Stimulated activated CD4-positive, alpha-beta T cell treated with anti-CD3 and anti-CD28 coated beads, Interleukin-1b, Interleukin-23, amount 100 ng/mL, for 24 hours (primary cell): ENCODE data around the gene JAGN1.
"Not testable (repeated sequence)": the region's sequence is repeated elsewhere in the genome, so short reads cannot be mapped to it uniquely, and the experiment has no call there.

ENCODE experiments used
- DNase-seq, 4 experiments: peaks; one replicate each; pipeline ENCODE4 v3.0.0-alpha.2; 2020; ENCODE audit warnings: low read depth in 4 of 4, low spot score in 1 of 4

JAGN1 gene

DNA sequence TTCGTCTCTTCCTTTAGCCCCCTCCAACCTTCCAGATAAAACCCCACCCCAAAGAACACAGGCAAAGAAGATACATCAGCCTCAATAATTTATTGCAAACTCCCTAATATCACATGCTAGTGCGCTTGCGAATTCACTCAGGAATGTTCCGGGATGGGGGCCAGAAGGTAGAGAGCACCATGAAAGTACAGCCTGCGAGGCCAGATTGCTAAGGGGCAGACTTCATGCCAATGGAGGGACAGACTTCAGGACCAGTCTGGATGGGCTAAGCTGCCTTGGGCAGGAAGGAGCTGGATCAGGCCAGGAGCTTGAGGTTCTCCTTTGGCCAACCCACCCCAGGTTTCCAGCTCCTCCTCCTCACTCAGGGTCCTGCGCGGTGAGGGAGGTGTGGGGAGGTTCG lies 23.8 kb upstream of the JAGN1 start:
- DNase-seq = no peak

DNA sequence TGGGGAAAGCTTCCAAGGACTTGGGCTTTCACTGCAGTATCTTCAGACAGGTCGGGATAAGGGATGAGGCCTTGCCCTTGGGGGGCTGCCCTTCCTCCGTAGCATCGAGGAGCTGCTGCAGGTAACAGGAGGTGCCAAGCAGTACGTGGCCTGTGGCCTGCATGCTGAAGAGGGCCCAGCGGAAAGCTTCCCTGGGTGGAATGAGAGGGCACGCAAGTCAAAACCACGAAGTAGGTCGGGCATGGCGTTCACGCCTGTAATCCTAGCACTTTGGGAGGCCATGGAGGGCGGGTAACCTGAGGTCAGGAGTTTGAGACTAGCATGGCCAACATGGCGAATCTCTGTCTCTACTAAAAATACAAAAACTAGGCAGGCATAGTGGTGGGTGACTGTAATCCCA lies 23.3 kb upstream of the JAGN1 start:
- no peak for DNase-seq

DNA sequence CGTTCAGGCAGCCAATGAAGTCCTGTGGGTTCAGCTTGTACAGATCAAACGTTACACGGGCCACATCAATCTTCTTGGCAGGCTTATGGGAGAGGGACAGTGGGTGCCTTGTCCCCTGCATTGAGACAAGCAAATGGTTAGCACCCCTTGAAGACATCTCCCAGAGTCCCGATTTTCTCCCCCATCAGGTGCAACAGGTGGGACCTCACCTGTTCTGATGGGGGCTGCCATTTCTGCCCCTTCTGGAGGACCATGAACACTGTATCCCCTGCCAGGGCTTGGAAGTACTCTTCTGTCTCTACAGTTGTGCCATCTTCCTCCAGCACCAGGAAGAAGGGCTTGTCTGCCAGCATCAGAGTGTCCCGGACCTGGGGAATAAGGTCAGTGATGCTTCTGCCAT lies 20.5 kb upstream of the JAGN1 start:
- no peak for DNase-seq

DNA sequence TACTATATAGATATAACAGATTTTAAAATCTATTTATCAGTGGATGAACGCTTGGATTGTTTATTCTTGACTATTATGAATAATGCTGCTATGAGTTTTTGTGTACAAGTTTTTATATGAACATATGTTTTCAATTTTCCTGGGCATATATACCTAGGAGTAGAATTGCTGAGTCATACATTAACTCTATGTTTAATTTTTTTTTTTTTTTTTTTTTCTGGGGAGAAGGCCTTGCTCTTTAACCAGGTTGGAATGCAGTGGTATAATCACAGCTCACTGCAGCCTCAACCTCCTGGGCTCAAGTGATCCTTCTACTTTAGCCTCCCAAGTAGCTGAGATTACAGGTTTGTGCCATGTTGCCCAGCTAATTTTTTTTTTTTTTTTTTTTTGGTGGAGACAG lies 19.4 kb upstream of the JAGN1 start:
- DNase-seq = no peak

DNA sequence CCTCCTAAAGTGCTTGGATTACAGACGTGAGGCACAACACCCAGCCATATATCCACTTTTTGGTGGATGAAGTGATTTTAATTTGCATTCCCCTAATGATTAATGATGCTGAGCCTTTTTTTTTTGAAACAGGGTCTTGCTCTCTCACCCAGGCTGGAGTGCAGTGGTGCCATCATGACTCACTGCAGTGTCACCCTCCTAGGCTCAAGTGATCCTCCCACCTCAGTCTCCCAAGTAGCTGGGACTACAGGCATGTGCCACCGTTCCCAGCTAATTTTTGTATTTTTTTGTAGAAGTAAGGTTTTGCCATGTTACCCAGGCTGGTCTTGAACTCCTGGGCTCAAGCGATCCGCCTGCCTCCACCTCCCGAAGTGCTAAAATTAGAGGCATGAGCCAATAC lies 18.3 kb upstream of the JAGN1 start:
- DNase-seq = not testable (repeated sequence)

DNA sequence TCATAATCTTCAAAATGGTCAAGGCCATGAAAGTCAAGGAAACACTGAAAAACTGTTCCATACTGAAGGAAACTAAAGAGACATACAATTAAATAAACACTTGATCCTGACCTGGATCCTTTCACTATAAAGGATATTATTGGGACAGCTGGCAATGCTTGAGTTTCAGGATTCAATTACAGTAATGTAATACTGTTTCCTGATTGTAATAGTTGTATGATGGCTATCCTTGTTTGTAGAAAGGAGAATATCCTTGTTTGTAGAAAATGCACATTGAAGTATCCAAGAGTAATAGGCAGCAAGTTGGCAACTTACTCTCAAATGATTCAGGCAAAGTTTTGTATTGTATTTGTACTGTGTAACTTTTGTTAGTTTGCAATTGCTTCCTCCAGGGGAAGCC lies 15.0 kb upstream of the JAGN1 start:
- DNase-seq = no peak

DNA sequence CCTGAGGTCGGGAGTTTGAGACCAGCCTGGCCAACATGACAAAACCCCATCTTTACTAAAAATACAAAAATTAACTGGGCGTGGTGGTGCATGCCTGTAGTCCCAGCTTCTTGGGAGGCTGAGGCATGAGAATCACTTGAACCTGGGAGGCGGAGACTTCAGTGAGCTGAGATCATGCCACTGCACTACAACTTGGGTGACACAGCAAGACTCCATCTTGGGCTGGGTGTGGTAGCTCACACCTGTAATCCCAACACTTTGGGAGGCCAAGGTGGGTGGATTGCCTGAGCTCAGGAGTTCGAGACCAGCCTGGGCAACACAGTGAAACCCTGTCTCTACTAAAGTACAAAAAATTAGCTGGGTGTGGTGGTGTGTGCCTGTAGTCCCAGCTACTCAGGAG lies 14.2 kb upstream of the JAGN1 start:
- DNase-seq = not testable (repeated sequence)

DNA sequence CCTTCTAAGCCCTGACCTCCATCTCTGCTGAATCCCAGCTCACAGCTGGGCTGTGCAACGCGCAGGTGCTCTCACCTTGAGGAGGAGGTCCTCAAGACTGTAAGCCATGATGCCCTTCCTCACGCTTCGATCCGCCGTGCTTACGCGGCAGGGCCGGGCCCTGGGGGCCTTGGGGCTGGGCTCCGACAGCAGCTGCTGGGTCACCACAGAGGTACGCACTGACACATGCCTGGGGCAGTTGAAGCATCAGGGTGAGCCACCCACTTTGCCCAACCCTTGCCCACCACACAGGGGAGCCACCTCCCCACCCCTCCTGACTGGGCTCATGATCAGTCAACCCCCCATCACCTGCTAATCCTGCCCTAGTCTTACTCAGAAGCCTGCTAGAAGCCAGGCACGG lies 13.4 kb upstream of the JAGN1 start:
- no peak for DNase-seq

DNA sequence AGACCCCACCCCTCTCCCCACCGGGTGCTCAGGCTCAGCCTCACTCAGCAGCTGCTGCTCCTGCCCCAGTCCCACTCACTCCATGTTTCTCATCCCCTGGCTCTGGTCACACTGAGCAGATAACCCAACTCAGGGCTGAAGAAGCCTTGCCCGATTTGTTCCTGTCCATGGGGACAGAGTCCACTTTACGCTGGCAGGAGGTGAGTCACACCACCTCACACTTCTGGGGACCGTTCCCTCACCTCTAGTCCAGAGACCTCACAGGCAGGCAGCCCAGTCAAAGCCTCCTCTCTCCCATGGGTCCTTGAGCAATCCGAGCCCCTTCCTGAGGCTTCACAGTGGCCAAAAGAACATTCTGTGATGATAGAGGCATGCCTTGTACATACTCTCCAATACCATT lies 11.7 kb upstream of the JAGN1 start:
- DNase-seq = no peak

DNA sequence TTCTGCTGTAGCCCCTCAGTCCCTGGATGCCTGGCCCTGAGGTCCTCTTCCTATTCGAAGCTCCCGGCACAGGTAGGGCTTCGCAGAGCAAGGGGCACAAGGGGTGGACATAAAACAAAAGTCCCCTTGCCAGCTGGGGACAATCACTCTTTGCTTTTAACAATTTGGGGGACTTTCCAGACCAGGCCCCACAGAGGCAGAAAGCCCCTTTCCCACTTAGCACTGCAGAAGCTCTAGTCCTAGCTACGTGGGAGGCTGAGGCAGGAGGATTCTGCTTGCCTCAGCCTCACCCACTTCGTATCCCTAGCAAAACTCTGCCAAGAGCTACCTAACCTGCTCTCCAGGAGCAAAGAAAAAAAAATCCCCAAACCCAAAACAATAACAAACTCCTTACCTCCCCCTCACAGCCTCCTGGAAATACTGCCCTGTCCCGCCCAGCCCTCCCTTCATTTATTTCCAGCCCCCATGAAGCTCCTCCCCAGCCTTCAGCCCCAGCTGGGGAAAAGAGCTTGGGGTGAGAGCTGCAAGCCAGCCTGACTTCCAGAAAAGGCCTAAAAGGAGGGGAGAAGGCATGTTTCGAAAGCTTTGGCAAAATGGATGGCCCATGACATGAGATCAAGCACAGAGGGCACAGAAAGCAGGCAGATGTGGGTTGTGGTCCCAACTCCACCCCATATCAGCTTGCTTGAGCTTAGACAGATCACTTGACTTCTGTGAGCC lies 10.4 kb upstream of the JAGN1 start, which contains the start of gene CIDEC:
TSS of gene CIDEC (minus strand) at position 424 of the 720 bp plus-strand sequence. CDS start 1,767 bp downstream, outside the sequence.
- DNase-seq = no peak

DNA sequence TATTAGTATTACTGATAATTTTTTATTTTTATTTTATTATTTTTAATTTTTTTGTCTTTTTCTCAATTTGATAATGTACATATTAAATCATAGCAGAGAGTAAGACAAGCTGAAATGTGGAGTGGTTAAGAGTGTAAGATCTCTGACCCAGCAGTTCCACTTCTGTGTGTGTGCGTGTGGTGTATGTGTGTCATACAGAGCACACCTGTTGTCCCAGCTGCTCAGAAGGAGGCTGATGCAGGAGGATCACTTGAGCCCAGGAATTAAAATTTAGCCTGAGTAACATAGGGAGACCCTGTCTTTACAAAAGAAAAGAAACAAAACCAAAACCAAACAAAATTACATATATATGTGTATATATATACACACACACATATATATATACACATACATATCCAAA lies 9.0 kb upstream of the JAGN1 start:
- no peak for DNase-seq

DNA sequence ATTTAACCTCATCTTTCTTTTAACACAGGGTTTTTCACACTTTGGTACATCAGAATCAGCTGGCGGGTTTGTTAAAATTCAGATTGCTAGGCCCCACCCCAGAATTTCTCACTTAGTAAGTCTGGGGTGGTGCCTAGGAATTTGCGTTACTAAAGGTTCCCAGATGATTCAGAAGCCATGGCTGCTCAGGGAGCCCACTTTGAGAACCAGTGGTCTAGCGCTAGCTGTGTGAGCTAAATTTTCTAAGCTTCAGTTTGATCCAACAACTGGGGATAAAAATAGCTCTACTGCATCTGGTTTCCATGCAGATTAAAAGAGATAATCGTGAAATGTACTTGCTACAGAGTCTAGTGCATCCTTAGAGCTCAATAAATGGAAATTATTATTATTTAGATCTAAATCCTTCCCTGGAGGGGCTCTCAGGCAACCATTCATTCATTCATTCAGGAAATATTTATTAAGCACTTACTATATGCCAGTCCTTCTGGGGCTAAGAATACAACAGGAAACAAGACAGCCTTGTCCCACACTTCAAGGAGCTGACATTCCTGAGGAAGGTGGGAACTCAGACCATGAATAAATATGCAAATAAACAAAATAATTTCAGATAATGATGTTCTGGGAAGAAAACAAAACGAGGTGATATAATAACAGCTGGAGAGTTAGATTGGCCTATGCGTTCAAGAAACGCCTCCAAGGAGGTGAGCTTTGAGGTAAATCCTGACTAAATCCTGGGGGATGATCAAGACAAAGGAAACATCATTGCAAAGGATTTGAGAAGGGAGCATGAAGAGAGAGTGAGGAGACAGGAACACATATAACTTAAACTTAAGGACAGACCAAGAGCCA lies 6.5 kb upstream of the JAGN1 start:
- DNase-seq = no peak

DNA sequence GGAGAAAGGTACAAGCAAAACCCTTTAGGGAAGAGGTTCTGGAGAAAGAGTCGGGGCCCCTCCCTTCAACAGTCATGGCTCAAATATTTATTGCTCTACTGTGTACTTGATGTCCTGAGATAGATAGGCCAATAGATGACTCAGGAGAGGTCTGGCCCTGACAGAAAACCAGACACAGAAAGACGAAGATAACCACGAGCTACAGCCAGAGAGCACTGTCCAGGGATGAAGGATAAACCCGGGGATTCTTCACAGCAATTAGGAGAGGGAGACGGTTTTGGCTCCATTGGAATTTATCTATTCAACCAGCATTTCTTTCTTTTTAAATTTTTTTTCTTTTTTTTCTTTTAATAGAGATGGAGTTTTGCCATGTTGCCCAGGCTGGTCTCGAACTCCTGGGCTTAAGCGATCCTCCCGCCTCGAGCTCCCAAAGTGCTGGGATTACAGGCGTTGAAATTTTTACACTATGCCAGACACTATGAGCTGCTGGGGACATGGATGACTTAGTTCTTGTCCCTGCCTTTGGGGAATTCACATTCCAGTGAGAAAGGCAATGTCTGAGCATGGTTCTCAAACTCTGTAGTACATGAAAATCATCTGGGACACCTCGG lies 5.8 kb upstream of the JAGN1 start:
- DNase-seq = no peak

DNA sequence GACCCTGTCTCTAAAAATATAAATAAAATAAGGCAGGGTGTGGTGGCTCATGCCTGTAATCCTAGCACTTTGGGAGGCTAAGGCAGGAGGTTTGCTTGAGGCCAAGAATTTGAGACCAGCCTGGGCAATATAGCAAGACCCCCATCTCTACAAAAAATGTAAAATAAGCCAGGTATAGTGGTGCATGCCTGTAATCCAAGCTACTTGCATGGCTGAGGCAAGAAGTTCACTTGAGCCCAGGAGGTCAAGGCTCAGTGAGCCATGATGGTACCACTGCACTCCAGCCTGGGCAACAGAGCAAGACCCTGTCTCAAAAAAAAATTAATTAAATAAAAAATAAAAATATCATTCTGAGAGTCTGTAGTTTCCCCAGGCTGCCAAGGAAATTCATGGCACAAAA lies 4.1 kb upstream of the JAGN1 start:
- DNase-seq = no peak

DNA sequence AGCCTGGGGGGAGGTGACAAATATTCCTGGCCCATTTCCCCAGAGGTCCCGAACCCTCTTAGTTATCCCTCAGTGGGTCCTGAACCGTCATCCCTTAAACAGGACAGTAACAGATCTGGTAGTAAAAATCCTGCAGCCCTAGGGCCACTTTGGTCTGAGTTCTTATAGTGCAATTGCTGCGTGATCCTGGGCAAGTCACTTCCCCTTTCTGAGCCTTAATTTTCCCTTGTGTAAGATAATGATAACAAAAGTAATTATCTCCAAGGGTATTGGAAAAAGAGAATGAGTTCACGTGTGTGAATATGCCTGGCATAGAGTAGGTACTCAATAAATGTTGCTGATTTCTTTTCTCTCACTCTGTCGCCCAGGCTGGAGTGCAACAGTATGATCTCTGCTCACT lies 2.9 kb upstream of the JAGN1 start:
- DNase-seq = no peak

DNA sequence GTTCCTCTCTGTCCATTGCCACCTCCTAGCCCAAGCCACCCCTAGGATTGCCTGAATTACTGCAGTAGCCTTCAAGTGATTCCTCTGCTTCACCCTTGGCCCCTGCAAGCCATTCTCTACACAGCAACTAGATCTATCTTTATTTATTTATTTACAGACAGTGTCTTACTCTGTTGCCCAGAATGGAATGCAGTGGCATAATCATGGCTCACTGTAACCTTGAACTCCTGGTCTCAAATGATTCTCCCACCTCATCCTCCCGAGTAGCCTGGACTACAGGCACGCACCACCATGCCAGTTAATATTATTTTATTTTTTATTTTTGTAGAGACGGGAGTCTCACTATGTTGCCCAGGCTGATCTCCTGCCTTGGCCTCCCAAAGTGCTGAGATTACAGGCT lies 1.9 kb upstream of the JAGN1 start:
- DNase-seq = no peak

DNA sequence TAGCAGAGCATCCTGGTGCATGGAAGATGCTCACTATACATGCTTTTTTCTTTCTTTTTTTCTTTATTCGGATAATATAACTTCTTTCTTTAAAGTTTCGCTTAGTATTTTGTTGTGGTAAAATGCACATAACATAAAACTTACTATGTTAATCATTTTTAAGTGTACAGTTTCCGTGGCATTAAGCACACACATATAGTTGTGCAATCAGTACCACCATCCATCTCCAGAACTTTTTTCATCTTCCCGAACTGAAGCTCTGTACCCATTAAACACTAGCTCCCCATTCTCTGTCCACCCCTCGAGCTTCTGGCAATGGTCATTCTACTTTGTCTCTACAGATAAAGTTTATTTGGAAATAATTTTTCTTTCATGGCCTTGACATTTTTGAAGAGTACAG lies 1.0 kb upstream of the JAGN1 start:
- no peak for DNase-seq

DNA sequence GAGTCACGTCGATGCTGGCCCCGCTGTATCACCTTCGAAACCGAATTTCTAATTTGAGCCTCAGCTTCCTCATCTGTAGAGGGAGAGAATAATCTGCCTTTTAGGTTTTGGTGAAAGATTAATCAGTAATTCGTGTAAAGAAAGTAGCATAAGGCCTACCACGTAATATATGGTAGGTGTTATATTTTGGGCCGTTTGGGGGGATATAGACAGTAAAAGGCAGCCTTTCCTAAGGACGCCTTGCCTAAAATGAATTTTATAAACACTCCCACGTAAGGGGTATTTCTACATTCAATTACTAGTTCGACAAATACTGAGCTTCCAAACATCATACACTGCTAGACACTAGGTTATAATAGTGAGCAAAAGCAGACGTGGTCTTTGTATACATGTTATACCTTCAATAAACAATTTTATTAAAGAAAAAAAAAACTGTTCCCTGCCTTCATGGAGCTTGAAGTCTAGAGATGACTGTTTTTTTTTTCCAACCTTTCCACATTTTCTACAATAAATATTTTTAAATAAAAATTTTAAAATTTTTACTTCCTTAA lies 737 bp downstream of the JAGN1 start:
- DNase-seq = no peak

DNA sequence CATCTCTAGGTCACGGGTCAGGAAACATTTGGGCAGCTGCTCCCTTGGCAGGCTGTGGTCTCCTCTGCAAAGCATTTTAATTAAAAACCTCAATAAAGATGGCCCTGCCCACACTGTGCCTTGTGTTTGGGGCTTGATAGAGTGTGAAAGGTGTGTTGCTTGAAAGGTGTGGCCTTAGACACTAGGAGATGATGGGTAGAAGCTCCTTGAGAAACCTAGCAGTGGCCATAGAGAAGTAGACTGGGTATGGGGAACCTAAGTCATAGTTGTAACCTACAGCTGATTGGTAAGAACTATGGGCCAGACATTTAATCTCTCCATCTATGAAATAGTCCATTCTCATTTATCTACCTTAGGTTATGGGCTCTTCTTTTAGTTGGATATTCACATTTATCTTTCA lies 3.3 kb downstream of the JAGN1 start:
- DNase-seq = no peak

DNA sequence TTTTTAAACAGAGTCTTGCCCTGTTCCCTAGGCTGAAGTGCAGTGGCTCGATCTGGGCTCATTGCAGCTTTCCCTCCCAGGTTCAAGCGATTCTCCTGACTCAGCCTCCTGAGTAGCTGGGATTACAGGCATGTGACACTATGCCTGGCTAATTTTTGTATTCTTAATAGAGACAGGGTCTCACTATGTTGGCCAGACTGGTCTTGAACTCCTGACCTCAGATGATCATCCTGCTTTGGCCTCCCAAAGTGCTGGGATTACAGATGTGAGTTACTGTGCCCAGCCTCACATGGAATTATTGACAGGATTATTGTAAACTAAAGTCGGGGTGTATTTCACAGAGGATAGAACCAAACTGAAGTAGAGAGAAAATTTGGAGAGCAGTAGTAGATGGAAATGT lies 5.3 kb downstream of the JAGN1 start:
- not testable (repeated sequence) for DNase-seq

DNA sequence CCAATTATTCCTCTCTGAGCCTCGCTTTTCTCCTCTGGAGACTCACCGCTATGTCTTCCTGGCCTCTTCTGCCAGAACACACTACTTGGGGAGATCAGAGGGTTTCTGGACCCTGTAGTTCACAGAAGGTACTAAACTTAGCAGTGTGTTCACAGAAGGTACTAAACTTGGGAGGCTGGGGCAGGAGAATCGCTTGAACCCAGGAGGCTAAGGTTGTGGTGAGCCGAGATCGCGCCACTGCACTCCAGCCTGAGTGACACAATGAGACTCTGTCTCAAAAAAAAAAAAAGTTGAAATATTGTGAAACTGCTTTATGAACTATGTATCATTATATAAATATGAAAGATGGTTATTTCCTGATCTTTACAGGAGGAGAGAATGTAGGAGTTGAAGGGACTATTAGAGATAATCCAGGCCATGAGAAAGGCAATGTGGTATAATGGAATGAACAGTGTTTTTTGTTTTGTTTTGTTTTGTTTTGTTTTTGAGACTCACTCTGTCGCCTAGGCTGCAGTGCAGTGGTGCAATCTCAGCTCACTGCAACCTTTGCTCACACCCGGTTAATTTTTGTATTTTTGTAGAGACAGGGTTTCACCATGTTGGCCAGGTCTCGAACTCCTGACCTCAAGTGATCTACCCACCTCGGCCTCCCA lies 6.5 kb downstream of the JAGN1 start:
- DNase-seq = not testable (repeated sequence)
